EL (cell line): ENCODE results near the gene MID1IP1.

Source experiments
- DNase-seq: peaks from one replicate; pipeline ENCODE4 v3.0.0-alpha.2; 2016

MID1IP1 gene

GRCh38 chrX:38800981-38801845 is at the start of gene MID1IP1:
MID1IP1 (plus strand) TSS chrX:38801459; CDS start chrX:38804947, 3,488 bp downstream.
- peak; percentile 89 for DNase-seq

GRCh38 chrX:38754102-38754790 is 47.0 kb upstream of the MID1IP1 start:
- peak; percentile 34 for DNase-seq

- DNase-seq = no peak
Measured at GRCh38 chrX:38754818-38755718, 46.2 kb upstream of the MID1IP1 start.

- no peak for DNase-seq
Measured at GRCh38 chrX:38760883-38761282, 40.4 kb upstream of the MID1IP1 start.

- DNase-seq = peak; percentile 13
Measured at GRCh38 chrX:38768079-38768478, 33.2 kb upstream of the MID1IP1 start.

- DNase-seq = no peak
Measured at GRCh38 chrX:38770152-38770551, 31.1 kb upstream of the MID1IP1 start.

- DNase-seq = no peak
Measured at GRCh38 chrX:38774249-38774648, 27.0 kb upstream of the MID1IP1 start.

- peak; percentile 22 for DNase-seq
Measured at GRCh38 chrX:38796946-38797345, 4.3 kb upstream of the MID1IP1 start.

GRCh38 chrX:38798956-38799355 is 2.3 kb upstream of the MID1IP1 start:
- DNase-seq = peak; percentile 73

GRCh38 chrX:38799995-38800580 is 1.2 kb upstream of the MID1IP1 start:
- no peak for DNase-seq

- no peak for DNase-seq
Measured at GRCh38 chrX:38803243-38803587, 2.0 kb downstream of the MID1IP1 start.

- DNase-seq = peak; percentile 80
Measured at GRCh38 chrX:38803588-38804431, 2.6 kb downstream of the MID1IP1 start.

GRCh38 chrX:38804432-38804681 is 3.1 kb downstream of the MID1IP1 start:
- DNase-seq = no peak

- peak; percentile 19 for DNase-seq
Measured at GRCh38 chrX:38804682-38805431, 3.6 kb downstream of the MID1IP1 start.

GRCh38 chrX:38805432-38806389 is 4.5 kb downstream of the MID1IP1 start:
- DNase-seq = peak; percentile 66

- no peak for DNase-seq
Measured at GRCh38 chrX:38806875-38807621, 5.8 kb downstream of the MID1IP1 start.

- no peak for DNase-seq
Measured at GRCh38 chrX:38807873-38808272, 6.6 kb downstream of the MID1IP1 start.

GRCh38 chrX:38811515-38812243 is 10.4 kb downstream of the MID1IP1 start:
- DNase-seq = peak; percentile 23

- no peak for DNase-seq
Measured at GRCh38 chrX:38816155-38816554, 14.9 kb downstream of the MID1IP1 start.
